ENCODE data around the gene NFATC2.
"Not testable (repeated sequence)": the region's sequence is repeated elsewhere in the genome, so short reads cannot be mapped to it uniquely, and the experiment has no call there.

Gene NFATC2

GRCh38 chr20:51568533-51568932, 26.0 kb upstream of the NFATC2 start:
- not testable (repeated sequence) for DNase-seq (ENCODE audit: low spot score)

GRCh38 chr20:51567622-51568021, 25.1 kb upstream of the NFATC2 start:
- no peak for DNase-seq (ENCODE audit: low spot score)

GRCh38 chr20:51566594-51566993, 24.1 kb upstream of the NFATC2 start:
- DNase-seq (ENCODE audit: low spot score) = no peak

GRCh38 chr20:51565298-51566144, 23.0 kb upstream of the NFATC2 start:
- no peak for DNase-seq (ENCODE audit: low spot score)

- peak; percentile 24 for DNase-seq (ENCODE audit: low spot score)
Observed at GRCh38 chr20:51563486-51564332, 21.2 kb upstream of the NFATC2 start.

GRCh38 chr20:51563174-51563485, 20.6 kb upstream of the NFATC2 start:
- no peak for DNase-seq (ENCODE audit: low spot score)

GRCh38 chr20:51562332-51563173, 20.0 kb upstream of the NFATC2 start:
- DNase-seq (ENCODE audit: low spot score) = no peak

- DNase-seq (ENCODE audit: low spot score) = no peak
Observed at GRCh38 chr20:51562027-51562331, 19.5 kb upstream of the NFATC2 start.

- no peak for DNase-seq (ENCODE audit: low spot score)
Observed at GRCh38 chr20:51560550-51561307, 18.2 kb upstream of the NFATC2 start.

- DNase-seq (ENCODE audit: low spot score) = no peak
Observed at GRCh38 chr20:51560042-51560441, 17.5 kb upstream of the NFATC2 start.

- no peak for DNase-seq (ENCODE audit: low spot score)
Observed at GRCh38 chr20:51554538-51555165, 12.1 kb upstream of the NFATC2 start.

GRCh38 chr20:51553897-51554486, 11.5 kb upstream of the NFATC2 start:
- no peak for DNase-seq (ENCODE audit: low spot score)

- DNase-seq (ENCODE audit: low spot score) = no peak
Observed at GRCh38 chr20:51551186-51551585, 8.7 kb upstream of the NFATC2 start.

- DNase-seq (ENCODE audit: low spot score) = no peak
Observed at GRCh38 chr20:51549474-51549873, 7.0 kb upstream of the NFATC2 start.

GRCh38 chr20:51547951-51548350, 5.4 kb upstream of the NFATC2 start:
- no peak for DNase-seq (ENCODE audit: low spot score)

- DNase-seq (ENCODE audit: low spot score) = no peak
Observed at GRCh38 chr20:51545515-51545914, 3.0 kb upstream of the NFATC2 start.

GRCh38 chr20:51543422-51543788, 886 bp upstream of the NFATC2 start:
- DNase-seq (ENCODE audit: low spot score) = no peak

- peak; percentile 77 for DNase-seq (ENCODE audit: low spot score)
Observed at GRCh38 chr20:51542033-51542570, 417 bp downstream of the NFATC2 start.

- DNase-seq (ENCODE audit: low spot score) = peak; percentile 86
Observed at GRCh38 chr20:51541189-51542032, 1.1 kb downstream of the NFATC2 start.

- DNase-seq (ENCODE audit: low spot score) = no peak
Observed at GRCh38 chr20:51540580-51540979, 1.9 kb downstream of the NFATC2 start.

All from hematopoietic multipotent progenitor cell treated with erythropoietin and hydrocortisone succinate and interleukin-3 and kit ligand, for 17 days (in vitro differentiated cells).